H1 (cell line): Measurements from ENCODE around the gene ALK. TPM values are rescaled to one million over a fixed set of nuclear protein-coding genes. Genes with fewer than 3 reads are reported as not detected.

Source experiments
- CTCF ChIA-PET: fragments of 300-600 bp; sonication (Branson Sonifier 250); formaldehyde crosslinking; loops from one replicate; lab custom pipeline; 2021; ENCODE audit not compliant: partially characterized antibody; lab: Charles Lee
- POLR2A ChIA-PET: fragments of 300-600 bp; sonication (Branson Sonifier 250); formaldehyde crosslinking; loops from one replicate; lab custom pipeline; 2021; ENCODE audit warnings: inconsistent platforms; ENCODE audit not compliant: partially characterized antibody; lab: Charles Lee
- DNase-seq, 2 experiments: peaks; one replicate each; pipeline versions ENCODE4 v3.0.0 to v3.0.0-alpha.2; 2010 to 2022; ENCODE audit warnings: low spot score in 2 of 2, low read depth in 1 of 2, mixed read lengths in 1 of 2
- FAIRE-seq: peaks from 2 replicates; lab custom pipeline; 2011; peaks lifted over from hg19 to GRCh38; lab: Jason Lieb, UNC
- H2AFZ ChIP-seq: 2 replicates; pipeline ENCODE4 v1.8.1; 2012; ENCODE audit warnings: low read length, inconsistent platforms
- H2AK5ac ChIP-seq: 2 replicates; pipeline ENCODE4 v1.6.1; 2013; ENCODE audit warnings: low read depth, low read length
- H2BK120ac ChIP-seq: replicated peaks from 2 replicates; pipeline ENCODE3; 2013; ENCODE audit warnings: low read depth, low read length, inconsistent platforms
- H2BK12ac ChIP-seq: 2 replicates; pipeline ENCODE4 v1.6.1; 2013; ENCODE audit warnings: low read depth, low read length
- H2BK15ac ChIP-seq: 2 replicates; pipeline ENCODE4 v1.6.1; 2013; ENCODE audit warnings: low read length
- H2BK20ac ChIP-seq: 2 replicates; pipeline ENCODE4 v1.6.1; 2013; ENCODE audit warnings: low read length
- H2BK5ac ChIP-seq: 2 replicates; pipeline ENCODE4 v1.6.1; 2013; ENCODE audit warnings: low read depth, low read length
- H3K14ac ChIP-seq: 2 replicates; pipeline ENCODE4 v1.6.1; 2013; ENCODE audit warnings: inconsistent platforms; ENCODE audit not compliant: insufficient read length
- H3K18ac ChIP-seq: 2 replicates; pipeline ENCODE4 v1.6.1; 2013; ENCODE audit warnings: low read length; ENCODE audit errors: extremely low read depth
- H3K23ac ChIP-seq: 2 replicates; pipeline ENCODE4 v1.6.1; 2013; ENCODE audit warnings: inconsistent platforms; ENCODE audit not compliant: insufficient read length
- H3K23me2 ChIP-seq: 2 replicates; pipeline ENCODE4 v1.6.1; 2013; ENCODE audit warnings: low read depth, low read length
- H3K27ac ChIP-seq: 2 replicates; pipeline ENCODE4 v1.6.1; 2011; ENCODE audit warnings: low read depth, low read length, inconsistent platforms
- H3K27me3 ChIP-seq, 4 experiments: replicated peaks in 1 of 4; 1 replicate in 1 of 4; 2 replicates in 3 of 4; pipeline versions ENCODE4 v1.6.1 to v1.8.1; 2011 to 2013; ENCODE audit warnings: low read length in 3 of 4, mild to moderate bottlenecking in 3 of 4, inconsistent platforms in 2 of 4, mixed read lengths in 2 of 4, moderate library complexity in 1 of 4; ENCODE audit not compliant: control insufficient read depth in 3 of 4, insufficient read depth in 3 of 4; ENCODE audit errors: extremely low read depth in 1 of 4
- H3K36me3 ChIP-seq, 4 experiments: 2 replicates each; pipeline versions ENCODE4 v1.6.1 to v1.8.1; 2011 to 2013; ENCODE audit warnings: mild to moderate bottlenecking in 4 of 4, low read length in 3 of 4, moderate library complexity in 2 of 4, control low read depth in 1 of 4, inconsistent platforms in 1 of 4; ENCODE audit not compliant: insufficient read depth in 4 of 4, control insufficient read depth in 2 of 4
- H3K4ac ChIP-seq: replicated peaks from 2 replicates; pipeline ENCODE3; 2013; ENCODE audit warnings: low read length, low read depth, mixed read lengths, inconsistent platforms; ENCODE audit not compliant: insufficient read length
- H3K4me1 ChIP-seq, 4 experiments: replicated peaks in 1 of 4; 1 replicate in 1 of 4; 2 replicates in 3 of 4; pipeline versions ENCODE4 v1.6.1 to v1.8.1; 2011 to 2013; ENCODE audit warnings: low read length in 3 of 4, inconsistent platforms in 2 of 4, mixed read lengths in 1 of 4; ENCODE audit not compliant: insufficient read depth in 4 of 4, control insufficient read depth in 3 of 4
- H3K4me2 ChIP-seq, 2 experiments: 2 replicates each; pipeline versions ENCODE4 v1.6.1 to v1.8.1; 2011 to 2013; ENCODE audit warnings: low read depth in 2 of 2, low read length in 2 of 2, control low read depth in 1 of 2, inconsistent platforms in 1 of 2, mild to moderate bottlenecking in 1 of 2; ENCODE audit not compliant: insufficient read depth in 1 of 2
- H3K4me3 ChIP-seq, 4 experiments: fragments of 200-600, 300-600 bp in 1 of 4; sonication (generic), shearing (Covaris generic), sonication (Bioruptor Twin) in 1 of 4; 2 replicates each; pipeline versions ENCODE4 v1.5.1 to v1.8.1; 2011 to 2016; ENCODE audit warnings: low read length in 4 of 4, low read depth in 3 of 4, control low read depth in 2 of 4, inconsistent platforms in 2 of 4, mild to moderate bottlenecking in 2 of 4, mixed read lengths in 1 of 4, moderate library complexity in 1 of 4; ENCODE audit not compliant: insufficient read depth in 2 of 4; ENCODE audit errors: extremely low read depth in 1 of 4
- H3K56ac ChIP-seq: replicated peaks from 2 replicates; pipeline ENCODE3; 2013; ENCODE audit warnings: low read depth, mild to moderate bottlenecking, mixed read lengths, low read length, inconsistent platforms; ENCODE audit not compliant: insufficient read length
- H3K79me1 ChIP-seq: 2 replicates; pipeline ENCODE4 v1.6.1; 2013; ENCODE audit warnings: low read depth, low read length, control low read depth
- H3K79me2 ChIP-seq, 2 experiments: 2 replicates each; pipeline versions ENCODE4 v1.6.1 to v1.8.1; 2012 to 2013; ENCODE audit warnings: low read length in 2 of 2, mild to moderate bottlenecking in 2 of 2, inconsistent platforms in 1 of 2; ENCODE audit not compliant: insufficient read depth in 2 of 2, control insufficient read depth in 1 of 2
- H3K9ac ChIP-seq, 4 experiments: replicated peaks in 1 of 4; 1 replicate in 1 of 4; 2 replicates in 3 of 4; pipeline versions ENCODE4 v1.6.1 to v1.8.1; 2011 to 2013; ENCODE audit warnings: low read depth in 3 of 4, low read length in 3 of 4, control low read depth in 2 of 4, mild to moderate bottlenecking in 2 of 4, moderate library complexity in 2 of 4, inconsistent platforms in 1 of 4; ENCODE audit errors: extremely low read depth in 1 of 4
- H3K9me3 ChIP-seq, 2 experiments: 2 replicates each; pipeline versions ENCODE4 v1.6.1 to v1.8.1; 2012 to 2013; ENCODE audit warnings: mild to moderate bottlenecking in 2 of 2, moderate library complexity in 2 of 2, control low read depth in 1 of 2, inconsistent platforms in 1 of 2, low read depth in 1 of 2, low read length in 1 of 2, mixed read lengths in 1 of 2; ENCODE audit not compliant: insufficient read depth in 2 of 2
- H4K20me1 ChIP-seq, 2 experiments: replicated peaks in 1 of 2; 2 replicates each; pipeline versions ENCODE3 to v1.8.1; 2011 to 2013; ENCODE audit warnings: inconsistent platforms in 2 of 2, low read length in 2 of 2, mild to moderate bottlenecking in 1 of 2; ENCODE audit not compliant: insufficient read depth in 2 of 2, control insufficient read depth in 1 of 2
- H4K5ac ChIP-seq: 2 replicates; pipeline ENCODE4 v1.6.1; 2013; ENCODE audit warnings: low read length, low read depth, mixed read lengths, inconsistent platforms; ENCODE audit not compliant: insufficient read length
- H4K8ac ChIP-seq: 2 replicates; pipeline ENCODE4 v1.8.0; 2013; ENCODE audit warnings: mild to moderate bottlenecking, moderate library complexity, low read length, inconsistent platforms; ENCODE audit not compliant: insufficient read depth; ENCODE audit errors: extremely low read depth
- H4K91ac ChIP-seq: replicated peaks from 2 replicates; pipeline ENCODE3; 2013; ENCODE audit warnings: low read length, mixed read lengths, inconsistent platforms; ENCODE audit not compliant: insufficient read length
- BRCA1 ChIP-seq: IDR thresholded peaks from 2 replicates; pipeline ENCODE4 v1.6.1; 2012; ENCODE audit warnings: low read depth, low read length, improper control_type of control experiment
- EGR1 ChIP-seq: IDR thresholded peaks from 2 replicates; pipeline ENCODE4 v1.6.1; 2011; ENCODE audit warnings: low read depth, low read length, borderline replicate concordance
- FOSL1 ChIP-seq: IDR thresholded peaks from 2 replicates; pipeline ENCODE4 v1.6.1; 2011; ENCODE audit warnings: mild to moderate bottlenecking, low read depth, low read length, moderate library complexity; ENCODE audit not compliant: insufficient read depth
- HDAC6 ChIP-seq: IDR thresholded peaks from one replicate; pipeline ENCODE4 v1.7.1; 2012; ENCODE audit warnings: low read depth, mild to moderate bottlenecking, inconsistent platforms, low read length, moderate library complexity
- KDM5A ChIP-seq: fragments of 200-600 bp; IDR thresholded peaks from 2 replicates; pipeline ENCODE4 v1.7.1; 2012; ENCODE audit warnings: mild to moderate bottlenecking, low read length, inconsistent platforms, mixed read lengths
- PHF8 ChIP-seq: fragments of 200-600 bp; sonication (generic); conservative IDR thresholded peaks from 2 replicates; pipeline ENCODE4 v1.7.1; 2012; ENCODE audit warnings: low read depth, mild to moderate bottlenecking, inconsistent platforms, low read length, moderate library complexity
- POLR2A ChIP-seq, 2 experiments: IDR thresholded peaks; 1 replicate in 1 of 2; 2 replicates in 1 of 2; pipeline ENCODE4 v1.6.1; 2011; ENCODE audit warnings: low read depth in 2 of 2, low read length in 2 of 2, mild to moderate bottlenecking in 2 of 2; ENCODE audit errors: control extremely low read depth in 1 of 2
- RBBP5 ChIP-seq: IDR thresholded peaks from 2 replicates; pipeline ENCODE4 v1.7.1; 2012; ENCODE audit warnings: low read depth, mild to moderate bottlenecking, inconsistent platforms, low read length, moderate library complexity, borderline replicate concordance
- RXRA ChIP-seq: IDR thresholded peaks from 2 replicates; pipeline ENCODE4 v1.6.1; 2011; ENCODE audit warnings: low read depth, mild to moderate bottlenecking, low read length, moderate library complexity; ENCODE audit not compliant: insufficient read depth
- SAP30 ChIP-seq: fragments of 300-600 bp; sonication (generic); IDR thresholded peaks from 2 replicates; pipeline ENCODE4 v1.7.1; 2012; ENCODE audit warnings: low read length, moderate library complexity, mild to moderate bottlenecking, inconsistent platforms; ENCODE audit not compliant: insufficient read depth, insufficient replicate concordance
- SP4 ChIP-seq: IDR thresholded peaks from 2 replicates; pipeline ENCODE4 v1.6.1; 2012; ENCODE audit warnings: low read length, inconsistent platforms
- TBP ChIP-seq: IDR thresholded peaks from 2 replicates; pipeline ENCODE4 v1.6.1; 2011; ENCODE audit warnings: low read depth, low read length, improper control_type of control experiment
- TEAD4 ChIP-seq: IDR thresholded peaks from 2 replicates; pipeline ENCODE4 v1.6.1; 2012; ENCODE audit warnings: low read depth, low read length, inconsistent platforms, mixed read lengths
- ZNF274 ChIP-seq: IDR thresholded peaks from 2 replicates; pipeline ENCODE4 v1.7.0; 2012; ENCODE audit warnings: low read length, borderline replicate concordance; ENCODE audit errors: extremely low read depth
- WGBS, 2 experiments: shearing (Covaris generic) in 1 of 2; methylation state at CpG; one replicate each; pipeline versions ENCODE4 v1.1.6 to v1.1.7; 2013 to 2015; ENCODE audit warnings: low lambda C conversion rate in 2 of 2, mixed read lengths in 2 of 2, inconsistent platforms in 1 of 2, low coverage in 1 of 2, missing lambda C conversion rate in 1 of 2; ENCODE audit not compliant: insufficient replicate concordance in 2 of 2, insufficient coverage in 1 of 2, insufficient read length in 1 of 2; ENCODE audit errors: extremely low coverage in 1 of 2, missing lambda C conversion rate in 1 of 2; 5-methylcytosine and 5-hydroxymethylcytosine counted together
- polyA plus RNA-seq, 7 experiments: library from polyadenylated mRNA; depleted of rRNA in 3 of 7; stranded (reverse) in 5 of 7; unstranded in 2 of 7; fragments of >200 nt in 5 of 7; fragments of 200-250 nt in 2 of 7; gene quantifications; 1 replicate in 5 of 7; 2 replicates in 1 of 7; 4 replicates in 1 of 7; pipeline versions ENCODE4 v1.2.1 to v1.2.3, GENCODE V29; 2011 to 2013; ENCODE audit warnings: missing spikeins in 2 of 7, mixed read lengths in 2 of 7
- total RNA-seq: library from RNA; stranded (reverse); fragmentation: NEBNext Ultra II Directional; extraction: Animal tissue kit (Norgen Biotek cat#: 25700); gene quantifications from 2 replicates; pipeline ENCODE4 v1.2.1, GENCODE V29; 2021
- TF ChIP-seq, protein P1 (sequence below): IDR thresholded peaks from 2 replicates; pipeline ENCODE4 v1.6.1; 2011; ENCODE audit warnings: low read length, improper control_type of control experiment

ALK gene
- total and polyA plus RNA-seq, 2 of the 8 experiments (the other 6 are each of a cell fraction or from before 2014, with no cell fraction given): 0.02 to 0.09 TPM

DNA sequence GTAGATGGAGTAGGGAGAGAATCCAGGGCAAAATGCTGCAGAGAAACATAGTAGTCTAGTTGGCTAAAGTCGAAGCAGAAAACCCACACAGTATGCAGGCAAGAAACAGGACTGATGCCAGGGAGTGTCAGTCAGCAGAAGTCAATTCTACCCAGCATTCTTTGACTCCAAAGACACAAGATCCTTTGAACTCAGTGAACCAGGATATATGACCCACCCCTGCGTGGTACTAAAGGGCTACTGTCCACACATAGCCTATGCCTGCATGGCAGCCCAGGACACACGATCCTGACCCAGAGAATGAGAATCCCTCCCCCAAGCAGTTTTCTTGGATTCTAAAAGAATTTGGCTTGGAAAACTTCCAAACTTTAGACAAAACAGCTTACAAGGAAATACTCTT, 42.5 kb downstream of the ALK start:
- no peak for DNase-seq
- ChIA-PET CTCF (no interaction called here), POLR2A (no interaction called here)
- Histone ChIP-seq H3K79me2 (no peaks in the 10 kb centered on the region), H3K4me1 (no peaks in the 10 kb centered on the region; a peak in 1 of 7 replicates), H3K56ac (no peak overlapping the region), H3K4me3 (no peak overlapping the region), H2BK20ac (no peak overlapping the region), H4K5ac (no peak overlapping the region), H3K14ac (no peak overlapping the region), H4K91ac (no peak overlapping the region), H3K18ac (no peak overlapping the region), H2AFZ (no peak overlapping the region), H3K4me2 (no peak overlapping the region), H4K8ac (no peak overlapping the region), H3K27me3 (no peaks in the 10 kb centered on the region; a peak in 1 of 7 replicates), H2BK120ac (no peak overlapping the region), H3K9me3 (no peaks in the 10 kb centered on the region), H3K23ac (no peak overlapping the region), H2BK5ac (no peak overlapping the region), H2BK12ac (no peak overlapping the region), H3K79me1 (no peaks in the 10 kb centered on the region), H3K27ac (no peak overlapping the region), H2AK5ac (no peak overlapping the region), H3K23me2 (peaks cover 7% of the 10 kb centered on the region; the same call in 1 of the 2 replicates), H3K4ac (no peak overlapping the region), H3K9ac (no peak overlapping the region), H3K36me3 (no peaks in the 10 kb centered on the region), H4K20me1 (peaks cover 0 to 6% of the 10 kb centered on the region in 2 experiments), H2BK15ac (no peak overlapping the region)
- FAIRE-seq: no peak
- WGBS, 2 experiments: 95% methylated on average over 3 of the region's 3 CpGs; no CpG with 5 or more reads in 1 of the 2 experiments
- TF ChIP-seq, protein P1, sequence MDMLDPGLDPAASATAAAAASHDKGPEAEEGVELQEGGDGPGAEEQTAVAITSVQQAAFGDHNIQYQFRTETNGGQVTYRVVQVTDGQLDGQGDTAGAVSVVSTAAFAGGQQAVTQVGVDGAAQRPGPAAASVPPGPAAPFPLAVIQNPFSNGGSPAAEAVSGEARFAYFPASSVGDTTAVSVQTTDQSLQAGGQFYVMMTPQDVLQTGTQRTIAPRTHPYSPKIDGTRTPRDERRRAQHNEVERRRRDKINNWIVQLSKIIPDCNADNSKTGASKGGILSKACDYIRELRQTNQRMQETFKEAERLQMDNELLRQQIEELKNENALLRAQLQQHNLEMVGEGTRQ: no peak
- TF ChIP-seq TEAD4 (no peak), TBP (no peak), RBBP5 (no peak), KDM5A (no peak), HDAC6 (no peak), EGR1 (no peak), SP4 (no peak), POLR2A (IDR thresholded peaks at IDR 0.05; ENCODE audit: control extremely low read depth in 1 of 2, low read depth in 2 of 2, low read length in 2 of 2) (no peak), ZNF274 (no peak), SAP30 (no peak), RXRA (no peak), FOSL1 (no peak), BRCA1 (no peak), PHF8 (no peak)
